ENCODE data around the gene LGR6.
A peak's percentile ranks its signal among the peaks of the same experiment; 100 is the strongest.
"Not testable (repeated sequence)": the region's sequence is repeated elsewhere in the genome, so short reads cannot be mapped to it uniquely, and the experiment has no call there.

LGR6 gene, protein sequence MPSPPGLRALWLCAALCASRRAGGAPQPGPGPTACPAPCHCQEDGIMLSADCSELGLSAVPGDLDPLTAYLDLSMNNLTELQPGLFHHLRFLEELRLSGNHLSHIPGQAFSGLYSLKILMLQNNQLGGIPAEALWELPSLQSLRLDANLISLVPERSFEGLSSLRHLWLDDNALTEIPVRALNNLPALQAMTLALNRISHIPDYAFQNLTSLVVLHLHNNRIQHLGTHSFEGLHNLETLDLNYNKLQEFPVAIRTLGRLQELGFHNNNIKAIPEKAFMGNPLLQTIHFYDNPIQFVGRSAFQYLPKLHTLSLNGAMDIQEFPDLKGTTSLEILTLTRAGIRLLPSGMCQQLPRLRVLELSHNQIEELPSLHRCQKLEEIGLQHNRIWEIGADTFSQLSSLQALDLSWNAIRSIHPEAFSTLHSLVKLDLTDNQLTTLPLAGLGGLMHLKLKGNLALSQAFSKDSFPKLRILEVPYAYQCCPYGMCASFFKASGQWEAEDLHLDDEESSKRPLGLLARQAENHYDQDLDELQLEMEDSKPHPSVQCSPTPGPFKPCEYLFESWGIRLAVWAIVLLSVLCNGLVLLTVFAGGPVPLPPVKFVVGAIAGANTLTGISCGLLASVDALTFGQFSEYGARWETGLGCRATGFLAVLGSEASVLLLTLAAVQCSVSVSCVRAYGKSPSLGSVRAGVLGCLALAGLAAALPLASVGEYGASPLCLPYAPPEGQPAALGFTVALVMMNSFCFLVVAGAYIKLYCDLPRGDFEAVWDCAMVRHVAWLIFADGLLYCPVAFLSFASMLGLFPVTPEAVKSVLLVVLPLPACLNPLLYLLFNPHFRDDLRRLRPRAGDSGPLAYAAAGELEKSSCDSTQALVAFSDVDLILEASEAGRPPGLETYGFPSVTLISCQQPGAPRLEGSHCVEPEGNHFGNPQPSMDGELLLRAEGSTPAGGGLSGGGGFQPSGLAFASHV

DNA sequence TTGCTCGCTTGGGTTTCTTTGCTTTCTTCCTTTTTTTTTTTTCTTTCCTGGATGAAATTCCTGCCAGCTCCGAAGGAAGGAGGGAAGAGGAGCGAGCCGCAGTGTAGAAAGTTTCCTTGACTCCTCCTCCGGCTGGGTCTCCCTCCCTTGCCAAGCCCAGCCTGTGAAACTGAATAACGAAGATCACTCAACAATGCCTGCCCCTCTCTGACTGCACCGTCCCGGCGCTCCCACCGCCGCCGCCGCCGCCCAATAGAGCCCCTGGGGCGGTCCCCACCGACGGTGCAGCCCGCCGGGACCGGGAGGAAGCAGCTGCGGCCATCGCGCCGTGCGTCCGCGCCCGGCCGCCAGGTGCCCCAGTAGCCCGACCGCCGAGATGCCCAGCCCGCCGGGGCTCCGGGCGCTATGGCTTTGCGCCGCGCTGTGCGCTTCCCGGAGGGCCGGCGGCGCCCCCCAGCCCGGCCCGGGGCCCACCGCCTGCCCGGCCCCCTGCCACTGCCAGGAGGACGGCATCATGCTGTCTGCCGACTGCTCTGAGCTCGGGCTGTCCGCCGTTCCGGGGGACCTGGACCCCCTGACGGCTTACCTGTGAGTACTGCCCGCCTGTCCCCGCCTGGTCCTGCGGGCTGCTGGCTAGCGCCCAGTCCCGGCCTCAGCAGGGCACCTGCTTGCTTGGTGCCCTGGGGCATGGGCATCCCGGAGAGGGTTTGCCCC, at the start of gene LGR6:
Gene LGR6 (plus strand): TSS at position 186 of the 714 bp plus-strand sequence. CDS start 191 bp downstream, at position 377.
- DNase-seq = no peak

DNA sequence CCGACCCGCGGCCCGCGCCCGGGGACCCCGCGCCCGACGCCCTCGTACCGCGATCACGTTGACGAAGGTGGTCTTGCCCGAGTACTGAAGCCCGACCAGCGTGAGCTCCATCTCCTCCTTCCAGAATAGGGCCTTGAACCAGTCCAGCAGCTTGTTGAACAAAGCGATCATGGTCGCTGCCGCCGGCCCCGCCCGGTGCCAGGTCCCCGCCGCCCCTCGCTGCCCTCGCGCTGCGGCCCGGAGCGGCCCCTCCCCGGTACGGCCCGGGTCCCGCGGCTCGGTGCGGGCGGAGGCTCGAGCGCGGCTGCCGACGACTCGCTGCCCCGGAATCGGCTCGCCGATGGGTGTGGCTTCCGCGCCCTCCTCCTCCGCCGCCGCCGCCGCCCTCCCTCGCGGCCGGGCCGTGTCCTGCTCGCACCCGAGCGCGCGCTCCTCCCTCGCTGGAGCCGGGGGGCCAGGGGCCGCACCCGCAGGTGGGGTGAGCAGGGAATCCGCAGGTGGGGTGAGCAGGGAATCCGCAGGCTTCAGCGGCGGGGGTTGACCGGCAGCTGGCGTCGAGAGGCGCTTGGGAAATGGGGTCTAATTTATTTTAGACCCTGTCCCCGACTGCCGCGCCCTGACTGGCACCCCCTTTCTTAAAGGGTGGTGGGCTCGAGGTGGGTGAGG, 49.1 kb upstream of the LGR6 start, which contains the start of gene ARL8A:
Gene ARL8A (minus strand): TSS at position 336 of the 666 bp plus-strand sequence. CDS start 165 bp downstream, at position 171.
- DNase-seq = peak; percentile 42

DNA sequence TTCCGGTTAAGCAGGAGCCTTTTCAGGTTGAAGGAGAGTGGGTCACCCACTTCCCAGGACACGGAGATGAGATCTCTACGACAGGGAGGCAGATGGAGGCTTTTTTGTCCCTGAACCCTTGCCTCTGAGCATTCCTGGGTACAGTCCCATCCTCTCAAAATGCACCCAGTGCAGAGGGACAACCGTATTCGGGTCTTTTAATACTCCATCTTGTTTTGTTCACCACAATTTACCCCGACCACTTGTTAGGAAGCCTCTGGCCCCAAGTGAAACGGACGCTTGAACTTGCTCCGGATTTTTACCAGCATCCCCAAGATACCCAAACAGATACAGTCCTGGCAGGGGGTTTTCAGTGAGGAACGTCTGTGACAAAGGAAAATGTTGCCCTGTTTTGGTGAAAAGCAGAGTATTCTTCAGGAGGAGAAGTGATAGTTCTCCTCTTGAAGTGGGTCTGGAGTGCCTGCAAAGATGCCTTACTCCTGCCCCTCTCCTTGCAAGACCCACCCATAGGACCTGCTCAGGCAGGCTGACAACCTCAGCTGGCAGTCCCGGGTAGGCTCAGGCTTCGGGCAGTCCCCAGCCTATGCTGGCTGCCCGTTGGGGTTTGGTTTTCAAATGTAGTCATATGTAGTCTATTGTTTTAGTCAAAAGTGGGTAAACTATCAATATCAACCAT, 48.4 kb upstream of the LGR6 start:
- DNase-seq = no peak

DNA sequence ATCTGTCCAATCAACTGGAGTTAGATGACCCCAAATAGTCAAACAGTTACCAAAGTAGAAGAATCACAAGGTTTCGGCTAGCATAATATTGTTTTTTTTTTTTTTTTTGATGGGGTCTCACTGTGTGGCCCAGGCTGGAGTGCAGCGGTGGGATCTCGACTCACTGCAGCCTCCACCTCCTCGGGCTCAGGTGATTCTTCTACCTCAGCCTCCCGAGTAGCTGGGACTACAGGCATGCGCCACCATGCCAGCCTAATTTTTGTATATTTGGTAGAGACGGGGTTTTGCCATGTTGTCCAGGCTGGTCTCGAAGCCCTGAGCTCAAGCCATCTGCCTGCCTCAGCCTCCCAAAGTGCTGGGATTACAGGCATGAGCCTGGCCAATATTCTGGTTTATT, 47.9 kb upstream of the LGR6 start:
- not testable (repeated sequence) for DNase-seq

DNA sequence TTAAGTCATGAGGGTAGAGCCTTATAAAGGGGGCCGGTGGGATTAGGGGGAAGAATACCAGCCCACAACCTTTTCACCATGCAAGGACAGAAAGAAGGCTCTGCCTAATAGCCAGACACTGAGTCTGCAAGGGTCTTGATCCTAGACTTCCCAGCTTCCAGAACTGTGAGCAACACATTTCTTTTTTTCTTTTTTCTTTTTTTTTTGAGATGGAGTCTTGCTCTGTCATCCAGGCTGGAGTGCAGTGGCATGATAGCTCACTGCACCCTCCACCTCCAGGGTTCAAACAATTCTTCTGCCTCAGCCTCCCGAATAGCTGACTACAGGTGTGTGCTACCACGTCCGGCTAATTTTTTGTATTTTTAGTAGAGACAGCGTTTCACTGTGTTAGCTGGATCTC, 47.3 kb upstream of the LGR6 start:
- DNase-seq = no peak

DNA sequence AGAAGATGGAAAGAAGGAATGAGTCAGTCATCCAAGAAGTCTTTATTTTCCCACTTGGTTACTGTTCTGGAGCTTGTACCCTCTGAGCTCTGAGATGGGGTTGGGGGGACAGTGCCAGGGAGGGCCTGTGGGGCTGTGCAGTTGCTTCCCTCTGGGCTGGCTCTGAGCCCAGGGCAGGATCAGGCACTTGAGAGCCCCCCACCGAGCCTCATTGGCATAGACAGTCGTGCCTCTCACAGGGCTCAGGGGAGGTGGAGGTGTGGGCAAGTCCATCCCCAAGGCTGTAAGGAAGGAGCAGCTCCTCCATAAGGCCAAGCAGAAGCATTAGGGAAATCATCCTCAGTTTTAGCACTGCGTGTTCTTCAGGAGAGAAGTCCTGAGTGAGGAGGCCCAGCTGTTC, 46.6 kb upstream of the LGR6 start:
- no peak for DNase-seq

DNA sequence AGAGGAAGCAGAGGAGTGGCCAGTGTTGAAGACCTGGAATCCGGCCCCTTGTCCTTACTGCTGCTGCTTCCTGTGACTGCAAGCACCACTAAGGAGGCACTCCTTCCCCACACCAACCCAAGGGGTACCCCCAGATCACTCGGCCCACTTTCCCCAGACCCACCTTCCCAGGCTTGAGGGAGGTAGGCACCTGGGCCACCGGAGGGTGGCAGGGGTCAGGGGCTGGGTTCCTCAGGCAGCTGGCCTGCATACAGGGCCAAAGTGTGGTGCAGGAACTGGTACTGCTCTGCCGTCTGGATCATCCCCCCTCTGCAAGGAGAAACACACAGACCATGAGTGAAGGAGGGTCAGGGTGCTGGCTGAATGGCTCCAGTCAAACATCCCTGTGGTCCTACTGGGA, 45.2 kb upstream of the LGR6 start:
- DNase-seq = no peak

DNA sequence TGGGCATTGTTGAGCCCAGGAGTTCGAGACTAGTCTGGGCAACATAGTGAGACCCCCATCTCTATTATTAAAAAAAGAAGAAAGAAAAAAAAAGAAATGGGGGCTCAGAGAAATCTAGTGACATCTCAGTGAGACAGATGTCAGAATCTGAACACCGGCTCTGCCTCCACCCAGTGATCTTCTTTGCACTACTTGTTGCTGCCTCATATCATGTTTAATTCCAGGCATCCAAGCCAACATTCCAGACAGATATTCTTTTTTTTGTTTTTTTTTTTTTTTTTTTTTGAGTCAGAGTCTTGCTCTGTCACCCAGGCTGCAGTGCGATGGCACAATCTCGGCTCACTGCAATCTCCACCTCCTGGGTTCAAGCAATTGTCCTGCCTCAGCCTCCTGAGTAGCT, 44.0 kb upstream of the LGR6 start:
- no peak for DNase-seq

DNA sequence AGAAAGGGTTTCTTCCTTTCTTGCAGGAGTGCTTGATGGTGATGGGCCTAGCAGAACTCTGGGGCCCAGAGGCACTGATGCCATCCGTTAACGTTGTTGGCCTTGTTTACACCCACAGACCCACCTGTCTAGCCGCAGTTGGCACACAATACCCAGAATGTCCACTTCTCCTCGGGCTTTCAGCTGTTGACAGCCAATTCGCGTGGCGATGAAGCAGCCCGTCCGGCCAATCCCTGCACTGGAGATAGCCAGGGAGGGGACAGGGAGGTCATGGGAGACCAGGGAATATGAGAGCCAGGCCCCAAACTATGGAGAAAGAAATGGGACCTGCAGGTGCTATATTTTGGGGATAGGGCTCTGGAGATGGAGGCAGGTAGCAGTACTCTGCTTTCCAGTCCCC, 43.4 kb upstream of the LGR6 start:
- no peak for DNase-seq

DNA sequence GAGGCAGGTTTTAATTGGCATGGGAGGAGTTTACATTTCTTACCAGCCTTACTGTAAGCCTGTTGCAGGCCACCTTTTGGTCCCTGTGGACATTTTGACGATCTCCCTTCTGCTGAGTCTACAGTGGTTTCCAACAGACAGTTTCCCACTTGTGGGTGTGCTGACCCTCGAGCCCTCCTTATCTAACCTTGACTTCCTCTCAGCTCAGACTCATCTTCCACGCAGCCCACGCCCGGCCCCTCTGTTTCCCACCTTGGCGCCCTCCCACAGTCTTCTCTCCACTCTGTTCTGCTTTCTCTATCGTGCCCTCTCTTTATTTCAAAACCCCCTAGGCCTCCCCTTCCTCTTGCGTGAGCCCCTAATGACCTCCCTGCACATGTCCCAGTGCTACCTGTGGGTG, 43.0 kb upstream of the LGR6 start:
- DNase-seq = no peak

DNA sequence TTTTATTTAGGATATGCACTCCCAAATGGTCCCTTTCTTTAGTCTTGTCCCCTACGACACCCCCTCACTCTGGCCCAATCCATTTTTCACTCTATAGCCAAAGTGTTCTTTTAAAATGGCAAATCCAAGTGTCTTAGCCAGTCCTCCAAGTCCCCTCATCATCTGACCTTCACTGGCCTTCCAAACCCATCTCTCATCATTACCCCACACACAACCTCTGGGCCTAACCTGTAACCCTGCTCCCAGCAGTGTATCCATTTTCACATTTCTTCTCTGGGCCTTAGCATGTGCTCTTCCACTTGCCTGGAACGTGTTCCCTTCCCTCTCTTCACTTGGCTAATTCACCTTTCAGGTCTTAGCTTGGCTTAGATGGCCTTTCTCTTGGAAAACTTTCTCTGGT, 42.6 kb upstream of the LGR6 start:
- no peak for DNase-seq

DNA sequence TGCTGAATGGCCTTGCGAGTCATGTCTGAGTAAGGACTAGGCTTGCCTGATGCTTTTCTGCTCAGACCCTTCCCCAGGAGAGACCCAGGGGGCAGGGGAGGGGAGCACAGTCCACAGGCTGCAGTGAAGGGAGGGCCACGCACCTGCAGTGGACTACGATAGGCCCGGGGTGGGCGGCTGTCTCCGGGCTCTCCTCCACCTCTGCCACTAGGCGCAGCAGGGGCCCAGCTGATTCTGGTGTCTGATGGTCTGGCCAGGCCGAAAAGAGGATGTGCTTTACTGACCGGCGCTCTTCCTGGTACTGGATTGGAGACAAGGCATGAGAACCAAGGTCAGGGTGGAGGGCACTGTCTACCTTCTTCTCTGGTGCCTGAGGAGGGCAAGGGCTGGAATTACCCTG, 41.2 kb upstream of the LGR6 start:
- DNase-seq = no peak

DNA sequence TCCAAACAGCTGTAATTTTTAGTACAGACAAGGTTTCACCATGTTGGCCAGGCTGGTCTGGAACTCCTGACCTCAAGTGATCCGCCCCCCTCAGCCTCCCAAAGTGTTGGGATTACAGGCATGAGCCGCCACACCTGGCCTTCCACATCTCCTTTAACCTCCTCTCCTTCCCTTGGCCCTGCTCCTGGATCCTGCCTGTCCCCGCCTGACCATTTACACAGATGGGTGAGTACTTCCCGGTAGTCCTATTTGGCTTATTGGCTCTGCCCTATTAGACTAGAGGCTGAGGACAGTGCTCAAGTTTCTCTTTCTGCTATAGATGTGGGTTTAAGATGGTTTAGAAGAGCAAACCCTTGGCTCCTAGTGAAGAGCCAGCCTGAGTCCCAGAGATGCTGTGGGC, 40.3 kb upstream of the LGR6 start:
- no peak for DNase-seq

DNA sequence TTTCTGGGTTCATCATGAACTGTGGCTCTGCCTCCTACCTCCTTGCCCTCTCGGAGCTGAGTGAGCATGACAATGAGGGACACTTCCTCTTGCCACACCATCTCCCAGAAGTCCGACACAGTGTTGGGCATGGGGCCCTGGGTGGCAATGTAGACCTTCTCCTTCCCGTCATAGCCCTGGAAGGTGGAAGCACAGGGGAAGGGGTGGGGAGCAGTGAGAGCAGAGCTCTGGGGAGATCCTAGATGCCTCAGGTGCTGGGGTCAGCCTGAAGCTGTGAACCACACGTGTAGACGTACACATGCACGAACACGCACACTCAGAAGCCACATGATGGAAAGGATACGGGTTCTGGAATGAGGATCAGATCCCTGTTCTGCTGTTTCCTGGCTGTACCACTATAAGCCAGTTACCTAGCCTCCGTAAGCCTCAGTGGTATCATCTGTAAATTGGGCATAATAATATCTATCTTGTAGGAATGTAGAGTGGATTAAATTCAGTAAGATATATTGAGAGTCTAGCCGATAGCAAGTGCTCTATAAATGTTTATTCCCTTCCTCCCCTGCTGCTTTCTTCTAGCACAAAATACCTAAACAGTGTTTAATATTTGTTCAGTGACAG, 39.3 kb upstream of the LGR6 start:
- DNase-seq = no peak

DNA sequence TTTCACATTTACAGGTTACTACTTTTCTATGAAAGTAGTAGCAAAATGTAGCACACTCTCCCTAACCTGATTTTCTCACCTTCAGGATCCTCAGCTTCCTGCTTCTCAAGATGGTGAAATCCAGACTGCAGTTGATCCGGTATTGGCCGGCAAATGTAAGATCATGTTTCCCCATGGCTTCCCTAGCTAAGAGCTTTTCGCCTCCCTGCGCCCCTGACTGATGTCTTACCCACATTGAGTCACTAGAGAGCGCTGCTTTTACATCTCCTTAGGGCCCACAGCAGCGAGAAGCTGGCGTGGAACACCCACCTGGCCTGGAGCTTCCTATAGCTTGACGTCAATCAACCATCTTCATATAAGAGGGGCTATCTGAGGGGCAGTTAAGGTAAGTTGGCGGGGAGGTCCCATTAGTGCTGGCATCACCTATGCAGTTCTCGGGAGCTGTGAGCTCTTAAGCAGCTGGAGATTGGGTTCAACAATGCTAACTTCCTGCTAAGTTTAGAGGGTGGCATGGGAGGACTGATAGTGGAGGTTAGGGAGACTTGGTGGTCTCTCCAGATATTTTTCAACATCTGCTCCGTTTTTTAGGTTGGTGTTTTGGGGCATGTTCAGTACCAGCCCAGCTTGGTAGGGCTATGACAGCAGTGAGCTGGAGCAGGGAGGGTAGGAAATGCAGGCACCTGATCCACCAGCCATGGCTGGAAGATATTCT, 38.7 kb upstream of the LGR6 start:
- DNase-seq = peak; percentile 15

DNA sequence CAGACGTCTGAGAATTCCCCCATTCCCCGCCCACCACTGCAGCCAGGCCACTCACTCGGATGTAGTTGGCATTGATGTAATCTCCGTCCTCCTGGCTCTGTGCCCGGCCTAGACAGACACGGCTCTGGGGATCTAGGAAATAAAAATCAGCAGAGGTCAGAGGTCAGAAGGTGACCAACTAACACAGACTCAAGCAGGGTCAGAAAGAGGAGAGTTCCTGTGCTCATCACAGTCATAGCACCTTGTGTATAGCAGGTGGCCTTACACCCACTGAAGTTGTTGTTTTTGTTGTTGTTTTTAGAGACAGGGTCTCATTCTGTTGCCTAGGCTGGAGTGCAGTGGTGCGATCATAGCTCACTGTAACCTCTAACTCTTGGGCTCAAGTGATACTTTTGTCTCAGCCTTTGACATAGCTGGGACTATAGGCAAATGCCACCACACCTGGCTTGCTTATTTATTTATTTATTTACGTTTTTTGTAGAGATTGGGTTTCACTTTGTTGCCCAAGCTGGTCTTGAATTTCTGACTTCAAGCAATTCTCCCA, 38.0 kb upstream of the LGR6 start:
- peak; percentile 49 for DNase-seq

DNA sequence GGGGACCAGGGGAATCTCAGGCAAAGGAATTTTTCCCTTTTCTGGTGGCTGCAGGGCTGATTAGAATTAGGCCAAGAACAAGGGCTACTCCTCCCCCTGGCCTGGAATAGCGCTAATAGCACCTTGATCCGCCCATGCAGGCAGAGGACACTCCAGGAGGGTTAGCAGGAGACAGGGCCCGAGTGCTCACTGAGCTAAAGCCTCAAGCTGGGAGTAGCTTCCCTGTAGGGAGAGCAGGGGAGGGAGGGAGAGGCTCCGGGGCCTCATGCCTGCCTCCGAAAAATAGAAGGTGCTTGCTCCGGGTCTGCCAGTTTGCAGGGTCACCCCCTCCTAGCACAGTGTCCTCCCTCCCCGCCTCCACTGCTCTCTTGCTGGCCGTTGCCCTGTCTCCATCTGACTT, 37.0 kb upstream of the LGR6 start:
- DNase-seq = no peak

DNA sequence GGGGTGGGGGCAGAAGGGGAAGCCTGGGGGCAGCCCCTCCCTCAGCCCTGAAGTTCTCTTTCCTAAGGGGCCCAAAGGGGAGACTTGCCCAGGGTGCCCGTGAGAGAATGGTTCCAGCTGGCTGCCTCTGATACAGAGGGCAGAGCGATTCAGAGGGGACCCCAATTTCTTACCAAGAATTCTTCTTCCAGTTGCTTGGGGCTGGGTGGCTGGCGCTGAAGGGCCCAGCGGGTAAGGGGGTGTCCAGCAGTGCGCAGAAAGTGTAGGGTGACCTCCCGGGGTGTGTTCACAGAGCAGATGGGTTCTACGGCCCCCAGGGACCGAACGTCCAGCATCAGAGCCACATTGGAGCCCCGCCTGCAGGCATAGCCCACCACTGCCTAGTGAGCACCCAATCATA, 35.7 kb upstream of the LGR6 start:
- DNase-seq = no peak

DNA sequence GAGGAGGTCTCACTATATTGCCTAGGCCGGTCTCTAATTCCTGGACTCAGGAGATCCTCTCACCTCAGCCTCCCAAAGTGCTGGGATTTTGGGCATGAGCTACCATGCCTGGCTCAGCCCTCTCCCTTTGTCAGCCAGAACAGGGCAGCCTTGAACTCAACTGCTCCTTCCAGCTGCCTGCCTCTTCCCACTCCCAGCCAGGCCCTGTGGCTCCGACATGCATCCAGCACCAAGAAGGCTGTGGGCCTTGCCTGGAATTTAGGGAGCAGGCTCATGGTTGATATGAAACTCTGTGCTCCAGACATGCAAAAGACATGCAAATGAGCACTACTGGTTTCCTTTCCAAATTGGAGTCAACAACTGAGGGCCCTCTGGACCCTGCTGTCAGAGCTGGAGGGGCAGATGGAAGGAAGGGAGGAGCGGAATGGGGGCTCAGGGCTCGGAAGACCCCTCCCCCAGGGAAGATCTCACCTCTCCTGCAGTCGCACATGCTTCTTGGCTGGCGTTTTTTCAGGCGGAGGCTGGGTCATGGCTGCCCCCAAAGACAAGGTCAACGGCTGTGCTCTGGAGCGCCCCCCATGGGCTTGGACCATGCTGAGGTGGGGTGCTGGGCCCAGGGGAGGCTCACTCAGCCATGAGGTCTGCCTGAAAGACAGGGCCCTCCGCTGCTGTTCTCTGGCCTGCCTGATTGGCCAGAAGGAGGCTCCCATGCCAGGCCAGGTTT, 34.6 kb upstream of the LGR6 start:
- no peak for DNase-seq

All from NCI-H226 (cell line).